HG02938 (cell line): ENCODE measurements around the gene FAM177A1.

ENCODE experiments used
- ATAC-seq: cut with Tn5 transposase; IDR thresholded peaks from one replicate; pipeline ENCODE4 v1.9.1; 2021; ENCODE audit warnings: mild to moderate bottlenecking, moderate library complexity; ENCODE audit not compliant: unreplicated experiment

The FAM177A1 gene

DNA sequence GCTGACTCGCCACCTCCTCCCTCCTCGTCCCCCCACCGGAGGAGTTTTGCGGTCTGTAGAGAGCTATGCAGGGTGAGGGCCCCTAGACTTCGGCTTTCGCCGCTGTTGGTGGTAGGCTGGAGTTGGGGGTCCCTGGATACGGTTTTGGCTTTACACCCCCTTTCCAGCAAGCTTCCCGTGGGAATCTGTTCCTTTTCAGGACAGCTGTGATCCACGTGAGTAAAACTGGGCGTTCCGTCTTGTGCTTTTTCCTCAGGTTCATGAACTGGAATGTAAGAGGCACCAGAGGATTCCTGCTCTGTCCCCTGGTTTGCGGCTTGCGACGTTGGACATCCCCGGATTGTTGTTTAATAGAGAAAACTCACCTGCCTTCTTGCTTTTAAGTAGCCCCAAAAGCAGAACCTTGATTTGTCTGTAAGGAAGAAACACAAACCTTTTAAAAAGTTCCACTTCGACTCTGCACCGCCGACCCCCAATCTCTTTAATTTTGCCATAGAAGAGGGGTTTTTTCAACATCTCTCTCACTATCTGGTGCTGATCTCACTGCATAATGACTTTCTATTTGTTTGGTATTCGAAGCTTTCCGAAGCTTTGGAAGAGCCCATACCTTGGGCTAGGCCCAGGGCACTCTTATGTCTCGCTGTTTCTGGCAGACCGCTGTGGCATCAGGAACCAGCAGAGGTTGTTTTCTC lies 76.8 kb downstream of the FAM177A1 start:
- no peak for ATAC-seq

DNA sequence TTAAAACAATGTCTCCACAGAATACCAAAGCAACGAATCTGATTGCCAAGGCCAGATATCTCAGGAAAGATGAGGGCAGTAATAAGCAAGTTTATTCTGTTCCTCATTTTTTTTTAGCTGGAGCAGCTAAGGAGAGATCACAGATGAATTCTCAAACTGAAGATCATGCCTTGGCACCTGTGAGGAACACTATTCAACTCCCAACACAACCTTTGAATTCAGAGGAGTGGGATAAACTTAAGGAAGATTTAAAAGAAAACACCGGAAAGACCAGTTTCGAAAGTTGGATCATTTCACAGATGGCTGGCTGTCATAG lies 77.3 kb downstream of the FAM177A1 start:
- ATAC-seq, result no peak

DNA sequence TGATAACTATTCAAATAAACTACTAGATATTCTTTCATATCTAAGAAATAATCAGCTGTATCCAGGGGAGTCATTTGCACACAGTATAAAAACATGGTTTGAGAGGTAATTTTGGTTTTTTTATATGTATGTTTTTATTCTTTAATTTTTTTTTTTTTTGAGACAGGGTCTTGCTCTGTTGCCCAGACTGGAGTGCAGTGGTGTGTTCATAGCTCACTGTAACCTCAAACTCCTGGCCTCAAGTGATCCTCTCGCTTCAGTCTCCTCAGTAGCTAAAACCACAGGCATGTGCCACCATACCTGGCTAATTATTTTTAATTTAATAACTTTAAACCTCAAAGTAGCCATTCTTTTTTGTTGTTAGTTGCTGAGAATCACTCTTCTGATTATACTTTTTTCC lies 78.1 kb downstream of the FAM177A1 start:
- no peak for ATAC-seq
